ENCODE data around the gene RPS24. TPM values are rescaled to one million over a fixed set of nuclear protein-coding genes. Genes with fewer than 3 reads are reported as not detected.

The RPS24 gene
- total RNA-seq, 1 experiment from 2014 or later, result 1,941 TPM

DNA sequence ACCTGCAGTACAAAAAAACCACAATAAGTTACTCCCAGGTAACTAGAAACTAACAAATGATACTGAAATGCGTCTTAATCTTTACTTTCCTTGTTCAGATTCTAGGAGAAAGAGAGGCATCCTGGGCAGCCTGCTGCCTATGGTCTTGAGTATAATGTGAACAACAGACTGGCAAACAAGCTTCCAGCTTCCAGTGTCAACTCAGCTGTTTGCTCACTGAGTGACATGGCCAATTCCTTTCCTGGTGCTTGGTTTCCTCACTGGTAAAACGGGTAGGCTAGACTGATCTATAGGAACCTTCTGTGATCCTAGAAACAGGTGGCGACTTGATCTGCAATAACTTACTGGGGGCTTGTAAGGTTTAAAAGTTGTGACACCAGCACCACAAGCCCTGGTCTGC lies 14.4 kb upstream of the RPS24 start:
- Mint-ChIP-seq H3K27me3 (ENCODE audit: unreplicated experiment) (no peaks in the 10 kb centered on the region), H3K9me3 (ENCODE audit: low read depth, unreplicated experiment) (no peaks in the 10 kb centered on the region), H3K4me3 (ENCODE audit: low read depth, unreplicated experiment) (no peak overlapping the region), H3K27ac (ENCODE audit: unreplicated experiment) (no peak overlapping the region), H3K36me3 (ENCODE audit: insufficient read depth, unreplicated experiment) (peaks cover 89% of the 10 kb centered on the region), H3K4me1 (ENCODE audit: low read depth, unreplicated experiment) (no peaks in the 10 kb centered on the region)
- DNase-seq, result no peak
- TF ChIP-seq, protein P1, sequence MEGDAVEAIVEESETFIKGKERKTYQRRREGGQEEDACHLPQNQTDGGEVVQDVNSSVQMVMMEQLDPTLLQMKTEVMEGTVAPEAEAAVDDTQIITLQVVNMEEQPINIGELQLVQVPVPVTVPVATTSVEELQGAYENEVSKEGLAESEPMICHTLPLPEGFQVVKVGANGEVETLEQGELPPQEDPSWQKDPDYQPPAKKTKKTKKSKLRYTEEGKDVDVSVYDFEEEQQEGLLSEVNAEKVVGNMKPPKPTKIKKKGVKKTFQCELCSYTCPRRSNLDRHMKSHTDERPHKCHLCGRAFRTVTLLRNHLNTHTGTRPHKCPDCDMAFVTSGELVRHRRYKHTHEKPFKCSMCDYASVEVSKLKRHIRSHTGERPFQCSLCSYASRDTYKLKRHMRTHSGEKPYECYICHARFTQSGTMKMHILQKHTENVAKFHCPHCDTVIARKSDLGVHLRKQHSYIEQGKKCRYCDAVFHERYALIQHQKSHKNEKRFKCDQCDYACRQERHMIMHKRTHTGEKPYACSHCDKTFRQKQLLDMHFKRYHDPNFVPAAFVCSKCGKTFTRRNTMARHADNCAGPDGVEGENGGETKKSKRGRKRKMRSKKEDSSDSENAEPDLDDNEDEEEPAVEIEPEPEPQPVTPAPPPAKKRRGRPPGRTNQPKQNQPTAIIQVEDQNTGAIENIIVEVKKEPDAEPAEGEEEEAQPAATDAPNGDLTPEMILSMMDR (IDR thresholded peaks at IDR 0.05; ENCODE audit: unreplicated experiment), result no peak
- CTCF ChIA-PET, result no interaction called here
- intact Hi-C loops (cut with micrococcal nuclease; ENCODE audit: unreplicated experiment), result no loop called here
- no TSS peak for BruUV-seq (replicated peaks)

DNA sequence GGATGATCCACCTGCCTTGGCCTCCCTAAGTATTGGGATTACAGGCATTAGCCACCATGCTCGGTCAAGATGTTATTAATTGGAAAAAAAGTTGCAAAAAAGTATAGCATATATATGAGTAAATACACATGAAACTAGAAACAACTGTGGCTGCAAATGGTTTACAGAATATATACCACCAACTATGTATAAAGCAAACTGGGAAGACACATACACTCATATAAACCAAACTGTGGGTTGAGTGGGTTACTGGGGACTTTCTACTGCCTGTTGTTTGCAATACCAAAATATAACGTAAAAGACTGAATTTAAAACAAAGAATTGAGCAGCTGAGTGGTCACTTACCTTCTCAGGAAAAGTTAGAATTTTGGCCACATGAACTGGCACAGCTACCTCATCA lies 12.5 kb upstream of the RPS24 start:
- Mint-ChIP-seq H3K4me3 (ENCODE audit: low read depth, unreplicated experiment) (no peak overlapping the region), H3K27me3 (ENCODE audit: unreplicated experiment) (no peaks in the 10 kb centered on the region), H3K27ac (ENCODE audit: unreplicated experiment) (no peak overlapping the region), H3K9me3 (ENCODE audit: low read depth, unreplicated experiment) (no peaks in the 10 kb centered on the region), H3K36me3 (ENCODE audit: insufficient read depth, unreplicated experiment) (peaks cover 89% of the 10 kb centered on the region), H3K4me1 (ENCODE audit: low read depth, unreplicated experiment) (peaks cover 3% of the 10 kb centered on the region)
- BruUV-seq (replicated peaks), result no TSS peak
- CTCF ChIA-PET, result no interaction called here
- no peak for DNase-seq
- intact Hi-C loops (cut with micrococcal nuclease; ENCODE audit: unreplicated experiment), result no loop called here
- TF ChIP-seq, protein P1 (IDR thresholded peaks at IDR 0.05; ENCODE audit: unreplicated experiment), result no peak

DNA sequence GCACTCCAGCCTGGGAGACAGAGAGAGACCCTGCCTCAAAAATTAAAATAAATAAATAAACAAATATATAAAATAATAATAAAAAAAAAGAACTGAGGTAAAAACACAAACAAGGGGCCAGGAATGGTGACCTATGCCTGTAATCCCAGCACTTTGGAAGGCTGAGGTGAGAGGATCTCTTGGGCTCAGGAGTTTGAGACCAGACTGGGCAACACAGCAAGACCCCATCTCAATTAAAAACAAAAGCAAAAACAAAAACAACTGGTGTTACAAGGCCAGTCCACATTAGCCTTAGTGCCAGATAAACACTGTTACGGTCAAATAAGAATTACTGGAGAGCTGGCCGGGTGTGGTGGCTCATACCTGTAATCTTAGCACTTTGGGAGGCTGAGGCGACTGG lies 9.9 kb upstream of the RPS24 start:
- BruUV-seq (replicated peaks), result no TSS peak
- H3K4me1 Mint-ChIP-seq (ENCODE audit: low read depth, unreplicated experiment), result peaks cover 19% of the 10 kb centered on the region
- intact Hi-C loops (cut with micrococcal nuclease; ENCODE audit: unreplicated experiment), result no loop called here
- no peaks in the 10 kb centered on the region for H3K9me3 Mint-ChIP-seq (ENCODE audit: low read depth, unreplicated experiment)
- no peak overlapping the region for H3K27ac Mint-ChIP-seq (ENCODE audit: unreplicated experiment)
- DNase-seq, result no peak
- H3K36me3 Mint-ChIP-seq (ENCODE audit: insufficient read depth, unreplicated experiment), result peaks cover 79% of the 10 kb centered on the region
- H3K27me3 Mint-ChIP-seq (ENCODE audit: unreplicated experiment), result no peaks in the 10 kb centered on the region
- H3K4me3 Mint-ChIP-seq (ENCODE audit: low read depth, unreplicated experiment), result no peak overlapping the region
- CTCF ChIA-PET, result no interaction called here
- TF ChIP-seq, protein P1 (IDR thresholded peaks at IDR 0.05; ENCODE audit: unreplicated experiment), result no peak

DNA sequence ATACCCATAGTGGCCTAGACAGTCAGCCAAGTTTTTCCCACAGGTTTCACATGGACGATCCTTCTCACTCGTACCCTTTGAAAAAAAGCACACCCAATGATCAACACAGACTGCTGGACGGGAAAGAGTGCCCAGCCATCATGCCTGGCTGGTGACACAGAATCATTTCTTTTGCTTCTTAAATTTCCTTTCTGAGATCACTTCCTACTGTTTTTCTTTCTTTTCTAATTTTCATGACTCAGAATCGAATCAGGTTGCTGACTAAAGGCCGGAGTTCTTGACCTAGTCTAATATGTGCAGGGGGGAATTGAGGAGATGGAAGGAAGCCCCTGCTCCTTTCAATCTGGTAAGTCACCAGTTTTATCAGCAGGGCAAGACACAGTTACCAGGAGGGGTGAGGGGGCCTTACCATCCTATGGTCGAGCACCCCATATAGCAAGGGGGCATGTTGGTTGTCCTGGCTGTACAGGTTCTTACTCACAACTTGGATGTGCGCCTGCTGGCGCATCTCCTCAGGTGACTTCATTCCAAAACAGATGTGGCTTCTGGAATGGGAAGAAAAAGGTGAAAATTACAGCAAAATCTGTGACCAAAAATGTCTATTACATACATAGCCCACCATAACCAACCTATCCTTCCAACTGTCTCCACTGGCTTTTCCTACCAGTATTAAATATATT lies 7.8 kb upstream of the RPS24 start:
- CTCF ChIA-PET, result interaction anchor here (0.5 kb wide), 1 partner anchor 1071 kb away, joined by 6 read pairs; no protein-coding TSS in a partner anchor
- intact Hi-C loops (cut with micrococcal nuclease; ENCODE audit: unreplicated experiment), result no loop called here
- Mint-ChIP-seq H3K36me3 (ENCODE audit: insufficient read depth, unreplicated experiment) (peaks cover 75% of the 10 kb centered on the region), H3K4me3 (ENCODE audit: low read depth, unreplicated experiment) (no peak overlapping the region), H3K9me3 (ENCODE audit: low read depth, unreplicated experiment) (no peaks in the 10 kb centered on the region), H3K4me1 (ENCODE audit: low read depth, unreplicated experiment) (peaks cover 28% of the 10 kb centered on the region), H3K27ac (ENCODE audit: unreplicated experiment) (no peak overlapping the region), H3K27me3 (ENCODE audit: unreplicated experiment) (no peaks in the 10 kb centered on the region)
- DNase-seq, result no peak
- no TSS peak for BruUV-seq (replicated peaks)
- TF ChIP-seq, protein P1 (IDR thresholded peaks at IDR 0.05; ENCODE audit: unreplicated experiment), result no peak

All from Calu3 (cell line).